Esophagus muscularis mucosa (tissue), 4 donors: ENCODE data around the gene CLCN3. TPM values are rescaled to one million over a fixed set of nuclear protein-coding genes. Genes with fewer than 3 reads are reported as not detected.

Source experiments
- DNase-seq: peaks from one replicate; pipeline ENCODE4 v3.0.0-alpha.2; 2017; ENCODE audit errors: extremely low spot score
- H3K27ac ChIP-seq, 4 donors: fragments of 200-600 bp; sonication (generic); replicated peaks in 1 of 4; 1 replicate in 3 of 4; 2 replicates in 1 of 4; pipeline ENCODE4 v1.5.1; 2016 to 2019; ENCODE audit warnings: mild to moderate bottlenecking in 1 of 4
- H3K27me3 ChIP-seq, 4 donors: fragments of 200-600 bp; sonication (generic); one replicate each; pipeline versions ENCODE4 v1.5.1 to v1.6.0; 2016 to 2019
- H3K36me3 ChIP-seq, 4 donors: fragments of 200-600 bp; sonication (generic); one replicate each; pipeline ENCODE4 v1.5.1; 2016 to 2019
- H3K4me1 ChIP-seq, 4 donors: fragments of 200-600 bp; sonication (generic); one replicate each; pipeline ENCODE4 v1.5.1; 2016 to 2019
- H3K4me3 ChIP-seq, 4 donors: fragments of 200-600 bp; sonication (generic); 1 replicate in 2 of 4; 2 replicates in 2 of 4; pipeline ENCODE4 v1.5.1; 2016 to 2019; ENCODE audit warnings: mild to moderate bottlenecking in 4 of 4, moderate library complexity in 1 of 4
- H3K9me3 ChIP-seq, 4 donors: fragments of 200-600 bp; sonication (generic); 1 replicate in 3 of 4; 2 replicates in 1 of 4; pipeline ENCODE4 v1.5.1; 2016 to 2019
- CTCF ChIP-seq, 3 experiments: fragments of 200-600 bp in 2 of 3; fragments of 450-650 bp in 1 of 3; sonication (generic) in 2 of 3; IDR thresholded peaks; one replicate each; pipeline ENCODE4 v1.5.1; 2017 to 2019; ENCODE audit warnings: antibody characterized with exemption in 3 of 3, mild to moderate bottlenecking in 2 of 3, moderate library complexity in 1 of 3
- EP300 ChIP-seq: sonication (generic); formaldehyde crosslinking; IDR thresholded peaks from one replicate; pipeline ENCODE4 v1.6.1; 2017; ENCODE audit warnings: antibody characterized with exemption
- POLR2A ChIP-seq: fragments of 450-650 bp; IDR thresholded peaks from one replicate; pipeline ENCODE4 v1.6.1; 2017; ENCODE audit warnings: antibody characterized with exemption, moderate library complexity, mild to moderate bottlenecking, low read depth
- POLR2AphosphoS5 ChIP-seq, 2 donors: sonication (generic); formaldehyde crosslinking; IDR thresholded peaks; one replicate each; pipeline ENCODE4 v1.6.1; 2017; ENCODE audit warnings: antibody characterized with exemption in 2 of 2
- WGBS: methylation state at CpG from one replicate; pipeline ENCODE4 v1.1.5; 2018; 5-methylcytosine and 5-hydroxymethylcytosine counted together
- intact Hi-C: fragments of 100-400 bp; cut with DNase I; formaldehyde crosslinking; loops from one replicate; pipeline ENCODE4 v1.15.1; 2023
- total RNA-seq, 4 donors: library from RNA; depleted of rRNA; stranded (reverse); fragments of >200 nt; gene quantifications; one replicate each; pipeline versions ENCODE4 v1.1.0 to v1.2.1, GENCODE V29; 2016

CLCN3 gene
- total RNA-seq, 4 donors from 2014 or later: 11.2 to 17.7 (median 14.9) TPM

DNA sequence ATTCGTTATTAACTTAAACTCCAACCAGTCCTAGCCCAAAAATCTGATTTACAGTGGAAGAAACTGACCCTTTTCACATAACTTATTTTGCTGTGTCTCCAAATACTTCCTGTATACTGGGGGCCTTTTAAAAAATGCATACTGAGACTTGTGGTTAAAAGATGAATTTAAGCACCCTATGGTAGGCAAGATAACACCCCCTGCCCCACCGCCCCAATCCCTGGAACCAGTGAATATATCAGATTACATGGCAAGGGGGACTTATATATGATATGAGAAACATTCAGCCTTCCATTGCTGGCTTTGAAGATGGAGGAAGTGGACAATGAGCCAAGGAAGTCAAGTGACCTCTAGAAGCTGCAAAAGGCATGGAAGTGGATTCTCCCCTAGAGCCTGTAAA lies 3.1 kb upstream of the CLCN3 start:
- intact Hi-C loops: loop anchor here (5.0 to 10.0 kb wide), 2 partner anchors 45 to 107 kb away; no protein-coding TSS in a partner anchor
- Histone ChIP-seq H3K36me3 (no peaks in the 10 kb centered on the region), H3K4me1 (peaks cover 12 to 31% (median 30%) of the 10 kb centered on the region in 4 donors), H3K4me3 (no peak overlapping the region), H3K27me3 (no peaks in the 10 kb centered on the region), H3K9me3 (no peaks in the 10 kb centered on the region), H3K27ac (no peak overlapping the region)
- 91% methylated on average over 2 of the region's 2 CpGs for WGBS
- no peak for DNase-seq
- no peak for TF ChIP-seq POLR2A
- no peak for TF ChIP-seq EP300
- TF ChIP-seq CTCF (IDR thresholded peaks at IDR 0.05): no peak
- no peak for TF ChIP-seq POLR2AphosphoS5 (IDR thresholded peaks at IDR 0.05)

GRCh38 chr4:169618286-169618685 lies 2.1 kb upstream of the CLCN3 start:
- TF ChIP-seq POLR2AphosphoS5 (IDR thresholded peaks at IDR 0.05) (no peak), POLR2A (no peak), CTCF (IDR thresholded peaks at IDR 0.05) (no peak), EP300 (no peak)
- Histone ChIP-seq H3K27ac (no peak overlapping the region), H3K4me1 (peaks cover 16 to 35% (median 33%) of the 10 kb centered on the region in 4 donors), H3K27me3 (no peaks in the 10 kb centered on the region), H3K36me3 (no peaks in the 10 kb centered on the region), H3K9me3 (no peaks in the 10 kb centered on the region), H3K4me3 (no peak overlapping the region)
- WGBS: 50% methylated on average over 3 of the region's 3 CpGs
- no peak for DNase-seq
- intact Hi-C loops: loop anchor here (5.0 to 10.0 kb wide), 2 partner anchors 44 to 107 kb away; no protein-coding TSS in a partner anchor

GRCh38 chr4:169618986-169619385 lies 1.4 kb upstream of the CLCN3 start:
- Histone ChIP-seq H3K9me3 (no peaks in the 10 kb centered on the region), H3K27ac (peak overlapping the region in 3 of 4 donors; percentile 89 to 95 (median 94)), H3K36me3 (no peaks in the 10 kb centered on the region), H3K4me3 (peak overlapping the region in 3 of 4 donors; percentile 71 to 79 (median 78)), H3K4me1 (peaks cover 16 to 33% (median 30%) of the 10 kb centered on the region in 4 donors), H3K27me3 (no peaks in the 10 kb centered on the region)
- DNase-seq: no peak
- TF ChIP-seq POLR2AphosphoS5 (IDR thresholded peaks at IDR 0.05): no peak
- no peak for TF ChIP-seq CTCF (IDR thresholded peaks at IDR 0.05)
- intact Hi-C loops: loop anchor here (5.0 to 10.0 kb wide), 2 partner anchors 43 to 106 kb away; no protein-coding TSS in a partner anchor
- WGBS: 90% methylated on average over 4 of the region's 4 CpGs

GRCh38 chr4:169619518-169619957 lies 840 bp upstream of the CLCN3 start:
- intact Hi-C loops: loop anchor here (5.0 to 10.0 kb wide), 2 partner anchors 43 to 105 kb away; no protein-coding TSS in a partner anchor
- DNase-seq: no peak
- TF ChIP-seq EP300: no peak
- TF ChIP-seq POLR2A: no peak
- no peak for TF ChIP-seq POLR2AphosphoS5 (IDR thresholded peaks at IDR 0.05)
- TF ChIP-seq CTCF (IDR thresholded peaks at IDR 0.05): peak; percentile 48 to 74 (median 65)
- peak overlapping the region; percentile 89 to 95 (median 93) for H3K27ac ChIP-seq
- no peaks in the 10 kb centered on the region for H3K36me3 ChIP-seq
- H3K4me1 ChIP-seq: peaks cover 16 to 33% (median 30%) of the 10 kb centered on the region in 4 donors
- H3K27me3 ChIP-seq: no peaks in the 10 kb centered on the region
- WGBS: 3% methylated on average over 12 of the region's 12 CpGs
- peak overlapping the region; percentile 57 to 79 (median 74) for H3K4me3 ChIP-seq
- no peaks in the 10 kb centered on the region for H3K9me3 ChIP-seq

DNA sequence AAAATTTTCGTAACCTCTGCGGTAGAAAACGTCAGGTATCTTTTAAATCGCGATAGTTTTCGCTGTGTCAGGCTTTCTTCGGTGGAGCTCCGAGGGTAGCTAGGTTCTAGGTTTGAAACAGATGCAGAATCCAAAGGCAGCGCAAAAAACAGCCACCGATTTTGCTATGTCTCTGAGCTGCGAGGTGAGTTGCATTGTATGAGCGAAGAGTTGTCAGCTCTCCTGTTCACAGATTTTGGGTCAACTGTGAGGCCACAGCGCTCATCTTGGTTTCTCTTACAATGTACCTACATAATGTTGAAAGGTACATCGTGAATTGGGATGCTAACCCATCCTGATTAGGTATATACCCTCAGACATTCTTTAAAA lies 486 bp downstream of the CLCN3 start:
- no peaks in the 10 kb centered on the region for H3K27me3 ChIP-seq
- DNase-seq: no peak
- H3K4me3 ChIP-seq: peak overlapping the region; percentile 57 to 79 (median 74)
- intact Hi-C loops: loop anchor here (2.0 to 5.0 kb wide), 2 partner anchors 136 to 406 kb away; partner anchors contain the start of genes HPF1 and MFAP3L
- H3K36me3 ChIP-seq: no peaks in the 10 kb centered on the region
- H3K4me1 ChIP-seq: peaks cover 16 to 35% (median 30%) of the 10 kb centered on the region in 4 donors
- 2% methylated on average over 14 of the region's 14 CpGs for WGBS
- H3K27ac ChIP-seq: peak overlapping the region; percentile 89 to 95 (median 93)
- no peak for TF ChIP-seq POLR2A
- no peak for TF ChIP-seq CTCF (IDR thresholded peaks at IDR 0.05)
- no peak for TF ChIP-seq POLR2AphosphoS5 (IDR thresholded peaks at IDR 0.05)
- no peak for TF ChIP-seq EP300
- H3K9me3 ChIP-seq: no peaks in the 10 kb centered on the region
